IMR-90 (cell line): Measurements from ENCODE around the gene SCAF4. TPM values are rescaled to one million over a fixed set of nuclear protein-coding genes. Genes with fewer than 3 reads are reported as not detected.

ENCODE experiments used
- ATAC-seq: fragments of 200-7000 bp; cut with Tn5 transposase; 2 replicates; pipeline ENCODE4 v1.9.1; 2020; ENCODE audit warnings: low read depth, mild to moderate bottlenecking, moderate library complexity
- BruUV-seq: library from RNA; stranded (reverse); fragments of 400-500 nt; replicated peaks from 2 replicates; lab custom pipeline; 2021; lab: Mats Ljungman, UMichigan
- CTCF ChIA-PET: fragments of 300-600 bp; formaldehyde crosslinking; extraction: SDS; loops from one replicate; lab custom pipeline; 2021; ENCODE audit warnings: antibody characterized with exemption; lab: Yijun Ruan, JAX
- POLR2A ChIA-PET: fragments of 300-600 bp; sonication (Branson Sonifier 250); formaldehyde crosslinking; loops from one replicate; lab custom pipeline; 2022; ENCODE audit warnings: antibody characterized with exemption; ENCODE audit not compliant: unreplicated experiment; lab: Charles Lee
- DNase-seq: peaks from one replicate; pipeline ENCODE4 v3.0.0; 2013
- H2AFZ ChIP-seq: replicated peaks from 2 replicates; pipeline ENCODE3; 2013; ENCODE audit warnings: low read length, mild to moderate bottlenecking; ENCODE audit not compliant: poor library complexity
- H2AK5ac ChIP-seq: 2 replicates; pipeline ENCODE4 v1.6.1; 2013; ENCODE audit warnings: low read depth, low read length, inconsistent platforms
- H2AK9ac ChIP-seq: replicated peaks from 2 replicates; pipeline ENCODE3; 2013; ENCODE audit warnings: mild to moderate bottlenecking, low read depth, low read length, moderate library complexity; ENCODE audit not compliant: poor library complexity
- H2BK120ac ChIP-seq: 2 replicates; pipeline ENCODE4 v1.6.1; 2013; ENCODE audit warnings: low read depth, low read length, inconsistent platforms
- H2BK15ac ChIP-seq: 3 replicates; pipeline ENCODE4 v1.6.1; 2013; ENCODE audit warnings: low read depth, low read length, inconsistent platforms
- H2BK20ac ChIP-seq: 2 replicates; pipeline ENCODE4 v1.6.1; 2013; ENCODE audit warnings: low read depth, mild to moderate bottlenecking, inconsistent platforms, low read length, moderate library complexity
- H2BK5ac ChIP-seq: 2 replicates; pipeline ENCODE4 v1.6.1; 2013; ENCODE audit warnings: mild to moderate bottlenecking, low read depth, low read length, inconsistent platforms; ENCODE audit not compliant: poor library complexity, severe bottlenecking
- H3K14ac ChIP-seq: replicated peaks from 2 replicates; pipeline ENCODE4 v1.6.1; 2013; ENCODE audit warnings: low read depth, low read length, inconsistent platforms
- H3K18ac ChIP-seq: 2 replicates; pipeline ENCODE4 v1.6.1; 2013; ENCODE audit warnings: low read depth, low read length, control low read depth
- H3K23ac ChIP-seq: 2 replicates; pipeline ENCODE4 v1.6.1; 2013; ENCODE audit warnings: low read depth, low read length, inconsistent platforms
- H3K27ac ChIP-seq: 2 replicates; pipeline ENCODE4 v1.5.1; 2013; ENCODE audit warnings: mild to moderate bottlenecking, control low read depth, low read length; ENCODE audit not compliant: insufficient read depth
- H3K27me3 ChIP-seq: 2 replicates; pipeline ENCODE4 v1.6.1; 2013; ENCODE audit warnings: low read length; ENCODE audit not compliant: control insufficient read depth, insufficient read depth
- H3K36me3 ChIP-seq: 2 replicates; pipeline ENCODE4 v1.6.1; 2013; ENCODE audit warnings: low read length, mixed read lengths; ENCODE audit not compliant: control insufficient read depth, insufficient read depth
- H3K4ac ChIP-seq: 2 replicates; pipeline ENCODE4 v1.6.1; 2013; ENCODE audit warnings: low read depth, low read length, inconsistent platforms
- H3K4me1 ChIP-seq: 2 replicates; pipeline ENCODE4 v1.6.1; 2013; ENCODE audit warnings: low read length, mixed read lengths; ENCODE audit not compliant: control insufficient read depth, insufficient read depth
- H3K4me2 ChIP-seq: 2 replicates; pipeline ENCODE4 v1.6.1; 2013; ENCODE audit warnings: low read depth, mild to moderate bottlenecking, control low read depth, low read length, moderate library complexity
- H3K4me3 ChIP-seq: 2 replicates; pipeline ENCODE4 v1.5.1; 2013; ENCODE audit warnings: low read depth, mild to moderate bottlenecking, control low read depth, low read length, moderate library complexity; ENCODE audit not compliant: insufficient read depth
- H3K56ac ChIP-seq: 2 replicates; pipeline ENCODE4 v1.6.1; 2013; ENCODE audit warnings: low read length, inconsistent platforms; ENCODE audit not compliant: insufficient read depth; ENCODE audit errors: extremely low read depth
- H3K79me1 ChIP-seq, 2 experiments: 2 replicates each; pipeline ENCODE4 v1.6.1; 2013; ENCODE audit warnings: low read length in 2 of 2, inconsistent platforms in 1 of 2, low read depth in 1 of 2
- H3K9ac ChIP-seq: 2 replicates; pipeline ENCODE4 v1.6.1; 2013; ENCODE audit warnings: low read depth, low read length, control low read depth
- H3K9me1 ChIP-seq: 2 replicates; pipeline ENCODE4 v1.6.1; 2013; ENCODE audit warnings: low read length, inconsistent platforms; ENCODE audit not compliant: insufficient read depth
- H3K9me3 ChIP-seq: 2 replicates; pipeline ENCODE4 v1.6.1; 2013; ENCODE audit warnings: low read length; ENCODE audit not compliant: control insufficient read depth, insufficient read depth
- H4K20me1 ChIP-seq: 2 replicates; pipeline ENCODE4 v1.6.1; 2013; ENCODE audit warnings: low read length, inconsistent platforms; ENCODE audit not compliant: insufficient read depth
- H4K5ac ChIP-seq: 2 replicates; pipeline ENCODE4 v1.6.1; 2013; ENCODE audit warnings: mild to moderate bottlenecking, low read depth, low read length, control low read depth
- H4K8ac ChIP-seq, 2 experiments: 2 replicates each; pipeline ENCODE4 v1.6.1; 2013; ENCODE audit warnings: low read depth in 2 of 2, low read length in 2 of 2, control low read depth in 1 of 2, inconsistent platforms in 1 of 2
- H4K91ac ChIP-seq: 2 replicates; pipeline ENCODE4 v1.6.1; 2013; ENCODE audit warnings: low read depth, low read length, inconsistent platforms; ENCODE audit not compliant: insufficient read depth
- NFE2L2 ChIP-seq: fragments of 150-350 bp; IDR thresholded peaks from 2 replicates; pipeline ENCODE4 v1.6.1; 2016; ENCODE audit warnings: low read depth, mild to moderate bottlenecking, low read length
- USF2 ChIP-seq: fragments of 150-350 bp; IDR thresholded peaks from 2 replicates; pipeline ENCODE4 v1.6.1; 2017; ENCODE audit warnings: mild to moderate bottlenecking, antibody characterized with exemption, low read length, low read depth
- WGBS, 2 experiments: methylation state at CpG; one replicate each; pipeline versions ENCODE4 v1.1.5 to v1.1.7; 2013; ENCODE audit warnings: missing lambda C conversion rate in 2 of 2; ENCODE audit not compliant: insufficient read length in 1 of 2; ENCODE audit errors: extremely low coverage in 2 of 2; 5-methylcytosine and 5-hydroxymethylcytosine counted together
- dilution Hi-C: fragments of 300-500 bp; cut with HindIII; formaldehyde crosslinking; loops from one replicate; pipeline ENCODE4 v1.14.3; 2018; ENCODE audit warnings: low sequenced_read_pairs; ENCODE audit not compliant: unreplicated experiment
- in situ Hi-C: fragments of 300-500 bp; cut with MboI; formaldehyde crosslinking; loops from 3 replicates; pipeline ENCODE4 v1.14.3; 2019; ENCODE audit warnings: low sequenced_read_pairs, inconsistent platforms, mixed read lengths
- intact Hi-C: fragments of 100-400 bp; cut with micrococcal nuclease; formaldehyde crosslinking; loops from 2 replicates; pipeline ENCODE4 v1.10.0; 2022
- polyA plus RNA-seq, 3 experiments: library from polyadenylated mRNA; depleted of rRNA; stranded (reverse); fragments of >200 nt; gene quantifications; 2 replicates each; pipeline ENCODE4 v1.2.3, GENCODE V29; 2012; ENCODE audit warnings: low replicate concordance in 1 of 3
- total RNA-seq: library from RNA; depleted of rRNA; stranded (reverse); fragments of >200 nt; gene quantifications from 2 replicates; pipeline ENCODE4 v1.2.3, GENCODE V29; 2012

The SCAF4 gene
- total and polyA plus RNA-seq, 2 of the 4 experiments (the other 2 are of a cell fraction) = 2.7 to 12.1 TPM

- H3K18ac ChIP-seq = no peak overlapping the region
- no peaks in the 10 kb centered on the region for H3K4me1 ChIP-seq
- intact Hi-C loops = no loop called here
- no peaks in the 10 kb centered on the region; the same call in 1 of the 2 replicates for H3K9me3 ChIP-seq
- ATAC-seq = no peak
- no peak overlapping the region for H2AFZ ChIP-seq
- no peak overlapping the region for H3K56ac ChIP-seq
- no peak overlapping the region for H3K23ac ChIP-seq
- no peak overlapping the region for H3K4me2 ChIP-seq
- no peak overlapping the region for H2BK120ac ChIP-seq
- H3K27me3 ChIP-seq = no peaks in the 10 kb centered on the region; the same call in 1 of the 2 replicates
- no peaks in the 10 kb centered on the region for H3K36me3 ChIP-seq
- H3K4me3 ChIP-seq = no peak overlapping the region
- POLR2A ChIA-PET = no interaction called here
- dilution Hi-C loops = no loop called here
- no peak overlapping the region for H3K27ac ChIP-seq
- no peak overlapping the region for H4K91ac ChIP-seq
- CTCF ChIA-PET = no interaction called here
- H2AK5ac ChIP-seq = no peak overlapping the region
- H2BK5ac ChIP-seq = no peak overlapping the region
- no peak for DNase-seq
- no peak overlapping the region for H4K5ac ChIP-seq
- WGBS, 2 experiments = no CpG with 5 or more reads among the region's 1 CpG
- BruUV-seq = no TSS peak
- H4K20me1 ChIP-seq = no peaks in the 10 kb centered on the region
- no peak overlapping the region for H2AK9ac ChIP-seq
- H3K9me1 ChIP-seq = no peaks in the 10 kb centered on the region
- in situ Hi-C loops = no loop called here
- H3K9ac ChIP-seq = no peak overlapping the region
- H4K8ac ChIP-seq = no peak overlapping the region
- H3K14ac ChIP-seq = no peak overlapping the region
- no peak overlapping the region for H3K4ac ChIP-seq
- H2BK15ac ChIP-seq = no peak overlapping the region
- H3K79me1 ChIP-seq = no peaks in the 10 kb centered on the region
- no peak for TF ChIP-seq USF2
- TF ChIP-seq NFE2L2 = no peak
- no peak overlapping the region for H2BK20ac ChIP-seq
Observed at GRCh38 chr21:31768710-31769109, 36.8 kb upstream of the SCAF4 start.
